ENCODE measurements around the gene MYLK. TPM values are rescaled to one million over a fixed set of nuclear protein-coding genes. Genes with fewer than 3 reads are reported as not detected.

MYLK gene
- total RNA-seq, 1 donor from 2014 or later = 20.1 TPM

DNA sequence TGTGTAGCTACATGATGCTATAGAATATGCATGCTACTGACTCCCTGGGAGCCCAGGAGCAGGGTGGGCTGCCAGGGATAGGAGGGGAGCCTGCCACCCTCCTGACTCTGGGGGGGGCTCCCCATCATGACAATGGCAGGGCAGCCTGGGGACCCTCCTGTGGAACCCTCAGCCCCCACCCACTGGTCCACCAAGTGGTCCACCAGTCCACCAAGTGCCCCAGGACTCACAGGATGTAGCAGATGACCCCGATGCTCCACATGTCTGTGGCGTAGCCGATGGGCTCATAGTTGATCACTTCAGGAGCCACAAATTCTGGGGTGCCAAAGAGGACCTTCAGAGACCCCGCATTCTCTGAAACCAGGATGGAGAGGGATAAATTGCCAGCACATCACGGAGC, 246.3 kb downstream of the MYLK start:
- no peak overlapping the region for H3K27ac Mint-ChIP-seq (ENCODE audit: unreplicated experiment)
- H3K4me1 Mint-ChIP-seq = peaks cover 78% of the 10 kb centered on the region
- DNase-seq (ENCODE audit: low read depth, low spot score) = no peak
- no peaks in the 10 kb centered on the region for H3K9me3 Mint-ChIP-seq
- TF ChIP-seq, protein P1, sequence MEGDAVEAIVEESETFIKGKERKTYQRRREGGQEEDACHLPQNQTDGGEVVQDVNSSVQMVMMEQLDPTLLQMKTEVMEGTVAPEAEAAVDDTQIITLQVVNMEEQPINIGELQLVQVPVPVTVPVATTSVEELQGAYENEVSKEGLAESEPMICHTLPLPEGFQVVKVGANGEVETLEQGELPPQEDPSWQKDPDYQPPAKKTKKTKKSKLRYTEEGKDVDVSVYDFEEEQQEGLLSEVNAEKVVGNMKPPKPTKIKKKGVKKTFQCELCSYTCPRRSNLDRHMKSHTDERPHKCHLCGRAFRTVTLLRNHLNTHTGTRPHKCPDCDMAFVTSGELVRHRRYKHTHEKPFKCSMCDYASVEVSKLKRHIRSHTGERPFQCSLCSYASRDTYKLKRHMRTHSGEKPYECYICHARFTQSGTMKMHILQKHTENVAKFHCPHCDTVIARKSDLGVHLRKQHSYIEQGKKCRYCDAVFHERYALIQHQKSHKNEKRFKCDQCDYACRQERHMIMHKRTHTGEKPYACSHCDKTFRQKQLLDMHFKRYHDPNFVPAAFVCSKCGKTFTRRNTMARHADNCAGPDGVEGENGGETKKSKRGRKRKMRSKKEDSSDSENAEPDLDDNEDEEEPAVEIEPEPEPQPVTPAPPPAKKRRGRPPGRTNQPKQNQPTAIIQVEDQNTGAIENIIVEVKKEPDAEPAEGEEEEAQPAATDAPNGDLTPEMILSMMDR (conservative IDR thresholded peaks at IDR 0.05) = no peak
- no peak overlapping the region for H3K4me3 Mint-ChIP-seq
- H3K36me3 Mint-ChIP-seq (ENCODE audit: low read depth) = peaks cover 3% of the 10 kb centered on the region
- no peaks in the 10 kb centered on the region for H3K27me3 Mint-ChIP-seq (ENCODE audit: low read depth)

DNA sequence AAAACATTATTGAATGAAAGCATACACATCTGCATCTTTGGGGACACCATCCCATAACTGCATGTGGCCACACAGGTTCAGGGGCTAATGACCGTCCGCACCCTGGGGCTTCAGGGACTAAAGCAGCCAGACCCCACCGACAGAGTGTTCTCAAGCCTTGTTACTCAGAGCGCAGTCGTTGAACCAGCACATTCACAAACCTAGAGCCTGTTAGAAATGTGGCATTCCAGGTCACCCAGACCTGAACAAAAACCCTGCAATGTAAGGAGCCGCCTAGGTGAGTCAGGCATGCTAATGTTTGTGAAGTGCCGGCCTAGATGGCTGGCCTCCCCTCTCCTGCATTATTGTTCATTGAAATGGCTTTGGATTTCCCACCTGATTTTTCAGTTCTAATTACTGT, 247.0 kb downstream of the MYLK start:
- no peak for DNase-seq (ENCODE audit: low read depth, low spot score)
- H3K4me1 Mint-ChIP-seq = peaks cover 78% of the 10 kb centered on the region
- H3K27ac Mint-ChIP-seq (ENCODE audit: unreplicated experiment) = no peak overlapping the region
- no peak overlapping the region for H3K4me3 Mint-ChIP-seq
- TF ChIP-seq, protein P1 (conservative IDR thresholded peaks at IDR 0.05) = no peak
- peaks cover 6% of the 10 kb centered on the region for H3K36me3 Mint-ChIP-seq (ENCODE audit: low read depth)
- H3K9me3 Mint-ChIP-seq = no peaks in the 10 kb centered on the region
- H3K27me3 Mint-ChIP-seq (ENCODE audit: low read depth) = no peaks in the 10 kb centered on the region

DNA sequence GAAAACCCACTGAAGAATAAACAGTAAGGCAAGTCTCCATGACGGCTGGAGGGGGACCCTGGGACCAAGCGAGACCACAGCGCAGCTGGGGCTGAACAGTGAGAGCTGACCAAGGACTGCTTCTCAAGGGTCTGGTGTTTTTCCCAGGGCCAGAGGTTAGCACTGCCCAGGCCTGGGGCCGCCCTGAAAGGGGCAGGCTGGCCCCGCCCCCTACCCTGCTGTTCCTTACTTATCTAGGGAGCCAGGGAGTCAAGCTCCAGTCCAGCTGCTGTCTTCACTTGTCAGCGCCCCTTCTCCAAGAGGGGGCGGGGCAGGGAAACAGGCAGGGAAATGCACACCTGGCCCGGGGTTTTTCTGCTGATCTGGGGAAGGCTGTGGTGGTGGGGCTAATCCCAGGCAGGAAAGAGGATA, 247.7 kb downstream of the MYLK start:
- peaks cover 6% of the 10 kb centered on the region for H3K36me3 Mint-ChIP-seq (ENCODE audit: low read depth)
- TF ChIP-seq, protein P1 (conservative IDR thresholded peaks at IDR 0.05) = no peak
- H3K9me3 Mint-ChIP-seq = no peaks in the 10 kb centered on the region
- peaks cover 78% of the 10 kb centered on the region for H3K4me1 Mint-ChIP-seq
- no peak overlapping the region for H3K4me3 Mint-ChIP-seq
- H3K27ac Mint-ChIP-seq (ENCODE audit: unreplicated experiment) = no peak overlapping the region
- DNase-seq (ENCODE audit: low read depth, low spot score) = peak; percentile 45
- no peaks in the 10 kb centered on the region for H3K27me3 Mint-ChIP-seq (ENCODE audit: low read depth)

DNA sequence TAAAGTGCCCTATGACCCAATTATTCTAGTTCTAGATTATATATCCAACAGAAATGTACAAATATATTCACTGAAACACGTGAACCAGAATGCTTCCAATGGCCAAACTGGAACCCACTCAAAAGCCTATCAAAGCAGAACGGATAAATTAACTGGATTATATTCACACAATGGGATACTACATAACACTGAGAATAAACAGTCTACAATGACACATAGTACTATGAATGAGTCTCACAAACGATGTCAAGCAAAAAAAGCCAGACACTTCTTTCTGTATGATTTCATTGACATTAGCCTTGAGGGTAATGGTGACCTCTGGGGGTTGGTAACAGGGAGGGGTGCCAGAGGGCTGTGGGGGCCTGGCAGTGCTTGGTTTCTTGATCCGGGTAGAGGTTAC, 248.4 kb downstream of the MYLK start:
- Mint-ChIP-seq H3K27me3 (ENCODE audit: low read depth) (no peaks in the 10 kb centered on the region), H3K36me3 (ENCODE audit: low read depth) (peaks cover 6% of the 10 kb centered on the region), H3K27ac (ENCODE audit: unreplicated experiment) (no peak overlapping the region), H3K9me3 (no peaks in the 10 kb centered on the region), H3K4me3 (no peak overlapping the region), H3K4me1 (peaks cover 71% of the 10 kb centered on the region)
- DNase-seq (ENCODE audit: low read depth, low spot score) = no peak
- TF ChIP-seq, protein P1 (conservative IDR thresholded peaks at IDR 0.05) = no peak

DNA sequence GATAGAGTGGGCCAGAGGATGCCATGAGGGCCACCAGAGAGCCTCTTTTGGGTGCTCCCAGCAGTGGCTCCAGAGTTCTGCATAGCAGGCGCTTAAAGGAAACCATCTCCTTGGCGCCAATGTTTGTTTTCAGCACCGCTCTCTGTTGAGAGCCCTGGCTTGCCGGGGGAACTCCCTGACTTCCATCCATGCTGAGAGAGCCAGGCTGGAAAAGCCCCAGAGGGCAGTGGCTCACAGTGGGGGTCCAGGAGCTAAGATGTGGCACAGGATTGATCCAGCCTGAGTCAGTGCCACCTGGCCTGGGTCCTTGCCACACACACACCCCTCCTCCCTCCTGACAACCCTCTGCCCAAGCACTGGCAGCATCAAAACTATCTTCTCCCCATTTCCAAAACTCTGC, 248.9 kb downstream of the MYLK start:
- Mint-ChIP-seq H3K27ac (ENCODE audit: unreplicated experiment) (no peak overlapping the region), H3K9me3 (no peaks in the 10 kb centered on the region), H3K27me3 (ENCODE audit: low read depth) (no peaks in the 10 kb centered on the region), H3K36me3 (ENCODE audit: low read depth) (peaks cover 6% of the 10 kb centered on the region), H3K4me3 (no peak overlapping the region), H3K4me1 (peaks cover 67% of the 10 kb centered on the region)
- TF ChIP-seq, protein P1 (conservative IDR thresholded peaks at IDR 0.05) = no peak
- no peak for DNase-seq (ENCODE audit: low read depth, low spot score)

All from neural crest cell (in vitro differentiated cells).